HUES48 (cell line): ENCODE data around the gene CACUL1.

Source experiments
- H3K27ac ChIP-seq: one replicate; pipeline ENCODE4 v1.7.0; 2013; ENCODE audit warnings: low read depth, low read length, inconsistent platforms
- H3K27me3 ChIP-seq: 2 replicates; pipeline ENCODE4 v1.6.1; 2013; ENCODE audit warnings: mild to moderate bottlenecking, low read length; ENCODE audit not compliant: control insufficient read depth, insufficient read depth
- H3K36me3 ChIP-seq: 2 replicates; pipeline ENCODE4 v1.6.1; 2013; ENCODE audit warnings: low read length; ENCODE audit not compliant: control insufficient read depth, insufficient read depth
- H3K4me1 ChIP-seq: 2 replicates; pipeline ENCODE4 v1.6.1; 2013; ENCODE audit warnings: mild to moderate bottlenecking, low read length; ENCODE audit not compliant: control insufficient read depth, insufficient read depth
- H3K4me3 ChIP-seq: 2 replicates; pipeline ENCODE4 v1.5.1; 2013; ENCODE audit warnings: mild to moderate bottlenecking, low read depth, low read length
- H3K9ac ChIP-seq: 2 replicates; pipeline ENCODE4 v1.6.1; 2013; ENCODE audit warnings: mild to moderate bottlenecking, low read depth, low read length, moderate library complexity
- H3K9me3 ChIP-seq: 2 replicates; pipeline ENCODE4 v1.6.1; 2013; ENCODE audit warnings: low read length; ENCODE audit not compliant: control insufficient read depth, insufficient read depth

CACUL1 gene

DNA sequence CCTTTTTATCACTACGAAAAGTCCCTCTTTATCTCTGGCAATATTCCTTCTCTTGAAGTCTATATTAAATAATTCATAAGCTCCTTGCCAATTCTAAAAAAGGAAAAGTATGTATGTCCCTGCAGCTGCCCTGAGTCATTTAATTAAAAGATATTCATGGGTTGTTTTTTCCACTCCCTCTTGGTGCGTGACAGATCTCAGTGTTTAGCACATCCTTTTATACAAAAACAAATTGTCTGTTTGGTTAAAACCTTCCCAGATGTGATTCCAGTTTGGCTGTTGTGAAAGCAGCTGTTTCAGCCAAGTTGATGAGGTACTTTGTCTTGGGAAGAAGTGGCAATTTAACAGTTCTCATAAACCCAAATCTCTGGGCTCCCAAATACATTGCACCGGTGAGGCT lies 125.6 kb downstream of the CACUL1 start:
- no peak overlapping the region for H3K4me3 ChIP-seq
- H3K27me3 ChIP-seq: peaks cover 7% of the 10 kb centered on the region; the same call in 1 of the 2 replicates
- no peak overlapping the region for H3K9ac ChIP-seq
- no peak overlapping the region for H3K27ac ChIP-seq
- no peaks in the 10 kb centered on the region for H3K36me3 ChIP-seq
- H3K4me1 ChIP-seq: peaks cover 10% of the 10 kb centered on the region
- no peaks in the 10 kb centered on the region for H3K9me3 ChIP-seq

DNA sequence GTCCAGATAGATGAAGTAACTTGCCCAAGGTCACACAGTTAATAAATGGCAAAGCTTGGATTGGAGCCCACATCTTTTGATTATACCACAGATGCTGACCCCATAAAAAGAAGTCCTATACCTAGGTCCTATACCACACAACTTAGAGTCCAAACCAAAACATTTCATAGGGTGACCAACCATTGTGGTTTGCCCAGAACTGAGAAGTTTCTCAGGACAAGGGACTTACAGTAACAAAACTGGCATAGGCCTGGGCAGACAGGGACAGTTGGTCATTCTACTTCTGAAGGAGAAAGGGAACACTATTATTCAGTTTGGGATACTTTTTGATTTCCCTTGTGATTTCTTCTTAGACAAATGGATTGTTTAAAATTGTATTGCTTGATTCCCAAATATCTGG lies 126.4 kb downstream of the CACUL1 start:
- H3K4me1 ChIP-seq: peaks cover 13% of the 10 kb centered on the region
- H3K27ac ChIP-seq: no peak overlapping the region
- H3K9ac ChIP-seq: no peak overlapping the region
- H3K9me3 ChIP-seq: no peaks in the 10 kb centered on the region
- no peaks in the 10 kb centered on the region for H3K36me3 ChIP-seq
- no peaks in the 10 kb centered on the region; the same call in 1 of the 2 replicates for H3K27me3 ChIP-seq
- no peak overlapping the region for H3K4me3 ChIP-seq

DNA sequence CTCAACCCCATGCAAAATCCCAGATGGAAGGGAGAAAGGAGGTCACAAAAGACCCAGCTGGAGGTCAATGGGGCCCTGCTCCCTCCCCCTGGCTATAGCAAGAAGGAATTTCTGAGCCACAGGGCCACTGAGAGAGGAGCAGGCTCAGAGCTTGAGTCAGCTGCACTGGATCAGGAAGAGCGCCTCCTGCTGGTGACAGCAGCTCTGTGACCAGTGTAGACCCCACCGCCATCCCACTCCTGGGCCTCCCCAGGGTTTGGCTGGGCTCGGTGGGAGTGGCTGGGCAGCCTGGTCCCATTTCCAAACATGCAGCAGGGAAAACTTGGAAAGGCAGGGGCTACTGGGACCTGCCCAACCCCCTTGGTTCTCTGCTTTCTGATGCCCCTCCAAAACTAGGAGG lies 127.8 kb downstream of the CACUL1 start:
- Histone ChIP-seq H3K4me3 (no peak overlapping the region), H3K27ac (no peak overlapping the region), H3K27me3 (no peaks in the 10 kb centered on the region; the same call in 1 of the 2 replicates), H3K36me3 (no peaks in the 10 kb centered on the region), H3K4me1 (peaks cover 8% of the 10 kb centered on the region), H3K9me3 (no peaks in the 10 kb centered on the region), H3K9ac (no peak overlapping the region)
